Measurements from ENCODE around the gene MTHFD2L. TPM values are rescaled to one million over a fixed set of nuclear protein-coding genes. Genes with fewer than 3 reads are reported as not detected.
"Not testable (repeated sequence)": the region's sequence is repeated elsewhere in the genome, so short reads cannot be mapped to it uniquely, and the experiment has no call there.

The MTHFD2L gene
- total RNA-seq, 1 experiment from 2014 or later = 8.4 TPM

- DNase-seq (ENCODE audit: low read depth in 1 of 2, low spot score in 2 of 2) = no peak
- Histone ChIP-seq H3K9me3 (replicated peaks) (no peaks in the 10 kb centered on the region), H3K4me3 (no peak overlapping the region), H3K36me3 (no peaks in the 10 kb centered on the region), H3K27ac (no peak overlapping the region), H3K4me1 (replicated peaks) (no peaks in the 10 kb centered on the region), H3K27me3 (replicated peaks) (no peaks in the 10 kb centered on the region)
These were observed 176.7 kb downstream of the MTHFD2L start for GRCh38 chr4:74334636-74335035.

DNA sequence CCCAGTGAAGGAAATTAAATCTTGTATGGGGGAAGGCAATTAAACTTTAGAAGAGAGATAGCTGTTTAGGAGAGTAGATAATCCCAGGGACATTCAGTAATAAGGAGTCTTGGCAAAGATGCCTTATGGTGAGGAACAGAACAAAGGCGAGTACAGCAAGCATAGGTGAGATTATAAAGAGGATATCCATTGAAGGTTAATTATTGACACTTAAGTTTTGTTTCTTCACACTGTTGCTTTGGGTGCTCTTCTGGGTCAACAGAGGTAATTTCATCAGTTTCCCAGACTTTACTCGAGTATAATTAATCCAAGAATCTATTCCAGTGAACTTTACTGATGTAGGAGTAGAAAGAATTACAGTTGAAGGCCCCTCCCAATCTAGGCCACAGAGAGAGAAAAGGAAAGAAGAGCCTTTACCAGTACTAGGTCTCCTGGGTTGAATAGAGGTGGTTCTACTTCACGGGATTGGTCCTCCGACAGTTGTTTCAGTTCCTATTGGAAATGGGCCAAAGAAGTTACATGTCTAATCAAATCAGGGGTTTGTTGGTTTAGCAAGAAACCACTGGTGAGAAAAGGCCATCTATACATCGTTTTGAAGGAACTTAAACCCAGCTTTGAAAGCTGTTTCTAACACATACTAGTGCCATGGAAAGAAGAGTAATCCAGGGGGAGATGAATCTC, 177.6 kb downstream of the MTHFD2L start:
- Histone ChIP-seq H3K4me3 (no peak overlapping the region), H3K27ac (no peak overlapping the region), H3K9me3 (replicated peaks) (no peaks in the 10 kb centered on the region), H3K36me3 (no peaks in the 10 kb centered on the region), H3K4me1 (replicated peaks) (no peaks in the 10 kb centered on the region), H3K27me3 (replicated peaks) (no peaks in the 10 kb centered on the region)
- DNase-seq (ENCODE audit: low read depth in 1 of 2, low spot score in 2 of 2) = no peak

DNA sequence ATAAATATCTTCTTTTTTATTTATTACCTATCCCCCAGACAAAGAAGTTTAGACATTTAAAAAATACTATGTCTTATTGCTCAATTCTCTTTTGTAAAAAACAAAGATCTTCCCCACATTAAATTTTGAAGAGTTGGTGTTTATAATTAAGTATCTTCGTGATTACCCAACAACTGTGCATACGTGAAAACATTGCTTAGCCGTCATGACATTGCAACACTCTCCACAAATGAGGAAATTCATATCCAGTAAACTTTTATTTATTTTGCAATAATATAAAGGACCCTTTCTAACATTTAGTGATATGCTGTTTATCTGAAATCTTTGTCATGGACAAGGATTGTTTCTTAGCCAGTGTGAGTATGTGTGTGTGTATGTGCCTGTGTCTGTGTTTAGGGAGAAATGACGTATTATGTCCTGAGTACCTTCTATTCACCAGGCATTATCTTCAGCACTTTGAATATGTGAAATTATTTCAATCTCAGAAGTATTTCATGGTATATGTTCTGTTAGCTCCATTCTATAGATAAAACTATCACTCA, 180.9 kb downstream of the MTHFD2L start:
- no peak overlapping the region for H3K4me3 ChIP-seq

GRCh38 chr4:74339501-74339900, 181.6 kb downstream of the MTHFD2L start:
- H3K27me3 ChIP-seq (replicated peaks) = no peaks in the 10 kb centered on the region
- no peak for DNase-seq (ENCODE audit: low read depth in 1 of 2, low spot score in 2 of 2)
- H3K36me3 ChIP-seq = no peaks in the 10 kb centered on the region
- no peaks in the 10 kb centered on the region for H3K4me1 ChIP-seq (replicated peaks)
- no peak overlapping the region for H3K4me3 ChIP-seq
- no peaks in the 10 kb centered on the region; the same call in 1 of the 2 replicates for H3K9me3 ChIP-seq (replicated peaks)
- no peak overlapping the region for H3K27ac ChIP-seq

More for the DNA sequence above, 180.9 kb downstream of the MTHFD2L start:
- H3K27me3 ChIP-seq (replicated peaks) = no peaks in the 10 kb centered on the region
- DNase-seq (ENCODE audit: low read depth in 1 of 2, low spot score in 2 of 2) = no peak
- H3K27ac ChIP-seq = no peak overlapping the region
- H3K9me3 ChIP-seq (replicated peaks) = no peaks in the 10 kb centered on the region; the same call in 1 of the 2 replicates
- no peaks in the 10 kb centered on the region for H3K4me1 ChIP-seq (replicated peaks)
- no peaks in the 10 kb centered on the region for H3K36me3 ChIP-seq

GRCh38 chr4:74340421-74340820, 182.5 kb downstream of the MTHFD2L start:
- H3K27ac ChIP-seq = not testable (repeated sequence)

DNA sequence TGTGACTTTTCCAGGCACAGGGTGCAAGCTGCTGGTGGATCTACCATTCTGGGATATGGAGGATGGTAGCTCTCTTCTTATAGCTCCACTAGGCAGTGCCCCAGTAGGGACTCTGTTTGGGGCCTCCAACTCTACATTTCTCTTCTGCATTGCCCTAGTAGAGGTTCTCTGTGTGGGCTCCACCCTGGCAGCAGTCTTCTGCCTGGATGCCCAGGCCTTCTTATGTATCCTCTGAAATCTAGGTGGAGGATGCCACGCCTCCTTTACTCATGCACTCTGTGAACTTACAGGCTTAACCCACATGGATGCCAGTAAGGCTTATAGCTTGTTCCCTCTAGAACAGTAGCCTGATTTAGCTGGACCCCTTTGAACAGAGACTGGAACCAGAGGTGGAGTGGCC, 186.1 kb downstream of the MTHFD2L start:
- no peaks in the 10 kb centered on the region for H3K27me3 ChIP-seq (replicated peaks)
- H3K9me3 ChIP-seq (replicated peaks) = no peaks in the 10 kb centered on the region; the same call in 1 of the 2 replicates
- H3K36me3 ChIP-seq = no peaks in the 10 kb centered on the region
- H3K27ac ChIP-seq = no peak overlapping the region
- H3K4me1 ChIP-seq (replicated peaks) = no peaks in the 10 kb centered on the region
- no peak overlapping the region for H3K4me3 ChIP-seq
- no peak for DNase-seq (ENCODE audit: low read depth in 1 of 2, low spot score in 2 of 2)

More at GRCh38 chr4:74340421-74340820, 182.5 kb downstream of the MTHFD2L start:
- not testable (repeated sequence) for DNase-seq (ENCODE audit: low read depth in 1 of 2, low spot score in 2 of 2); H3K4me1 ChIP-seq (replicated peaks); H3K9me3 ChIP-seq (replicated peaks); H3K36me3 ChIP-seq; H3K27me3 ChIP-seq (replicated peaks); H3K4me3 ChIP-seq

Other genes with a start within 250 kb of the MTHFD2L start
- not detected in 2 replicates for gene PF4, start 176.1 kb upstream of the MTHFD2L start, total RNA-seq (2014; rRNA removed; shearing (Covaris generic))
- gene PPBP, start 169.9 kb upstream of the MTHFD2L start, total RNA-seq (2014; rRNA removed; shearing (Covaris generic)) = not detected in 2 replicates
- 0.47 TPM in 1 of 2 replicates, not detected in the other for gene CXCL5, start 159.4 kb upstream of the MTHFD2L start, total RNA-seq (2014; rRNA removed; shearing (Covaris generic))
- 0.34 TPM in 1 of 2 replicates, not detected in the other for gene CXCL3, start 119.4 kb upstream of the MTHFD2L start, total RNA-seq (2014; rRNA removed; shearing (Covaris generic))
- gene CXCL2, start 58.9 kb upstream of the MTHFD2L start, total RNA-seq (2014; rRNA removed; shearing (Covaris generic)) = 0.16 TPM in 1 of 2 replicates, not detected in the other
- 0.18 TPM in 1 of 2 replicates, not detected in the other for gene EPGN, start 150.4 kb downstream of the MTHFD2L start, total RNA-seq (2014; rRNA removed; shearing (Covaris generic))
- gene EREG, start 207.0 kb downstream of the MTHFD2L start, total RNA-seq (2014; rRNA removed; shearing (Covaris generic)) = not detected in 2 replicates

All from SJSA1 (cell line).